Measurements from ENCODE around the gene NANOS2.
"Not testable (repeated sequence)": the region's sequence is repeated elsewhere in the genome, so short reads cannot be mapped to it uniquely, and the experiment has no call there.

Gene NANOS2

GRCh38 chr19:45881082-45881908 is 33.3 kb downstream of the NANOS2 start:
- Histone ChIP-seq H3K4me3 (no peak overlapping the region), H3K27ac (no peak overlapping the region)

DNA sequence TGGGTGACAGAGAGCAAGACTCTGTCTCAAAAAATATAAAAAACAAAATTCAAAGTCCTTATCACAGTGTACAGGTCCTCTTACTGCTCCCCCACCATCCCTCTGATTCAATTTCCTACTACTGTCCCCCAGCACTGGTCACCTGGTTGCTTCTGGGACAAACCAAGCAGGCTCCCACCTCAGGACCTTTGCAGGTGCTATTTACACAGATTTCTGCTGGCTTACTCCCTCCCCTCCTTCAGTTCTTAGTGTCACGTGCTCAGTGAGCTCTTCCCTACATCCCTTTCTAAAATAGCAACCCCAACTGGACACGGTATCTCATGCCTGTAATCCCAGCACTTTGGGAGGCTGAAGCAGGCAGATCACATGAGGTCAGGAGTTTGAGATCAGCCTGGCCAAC is 34.6 kb downstream of the NANOS2 start:
- Histone ChIP-seq H3K4me3 (no peak overlapping the region), H3K27ac (no peak overlapping the region)

DNA sequence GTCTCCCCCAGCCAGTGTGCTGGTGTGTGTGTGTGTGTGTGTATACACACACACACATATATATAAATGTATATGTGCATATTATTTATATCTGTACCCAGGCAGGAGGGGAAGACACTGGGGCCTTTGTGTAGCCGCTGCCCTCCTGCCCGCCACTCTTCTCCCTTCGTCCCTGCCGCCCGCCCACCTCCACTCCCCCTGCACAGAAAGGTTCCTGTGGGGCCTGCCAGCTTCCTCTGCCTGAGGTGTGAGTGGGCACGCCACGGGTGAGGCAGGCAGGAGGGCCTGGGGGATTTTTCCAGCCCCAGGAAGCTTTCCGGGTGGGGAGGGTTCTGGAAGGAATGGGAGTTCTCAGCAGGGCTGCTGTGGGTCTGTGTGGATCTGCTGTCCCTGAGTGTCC is 35.5 kb downstream of the NANOS2 start:
- H3K4me3 ChIP-seq: no peak overlapping the region
- no peak overlapping the region for H3K27ac ChIP-seq

DNA sequence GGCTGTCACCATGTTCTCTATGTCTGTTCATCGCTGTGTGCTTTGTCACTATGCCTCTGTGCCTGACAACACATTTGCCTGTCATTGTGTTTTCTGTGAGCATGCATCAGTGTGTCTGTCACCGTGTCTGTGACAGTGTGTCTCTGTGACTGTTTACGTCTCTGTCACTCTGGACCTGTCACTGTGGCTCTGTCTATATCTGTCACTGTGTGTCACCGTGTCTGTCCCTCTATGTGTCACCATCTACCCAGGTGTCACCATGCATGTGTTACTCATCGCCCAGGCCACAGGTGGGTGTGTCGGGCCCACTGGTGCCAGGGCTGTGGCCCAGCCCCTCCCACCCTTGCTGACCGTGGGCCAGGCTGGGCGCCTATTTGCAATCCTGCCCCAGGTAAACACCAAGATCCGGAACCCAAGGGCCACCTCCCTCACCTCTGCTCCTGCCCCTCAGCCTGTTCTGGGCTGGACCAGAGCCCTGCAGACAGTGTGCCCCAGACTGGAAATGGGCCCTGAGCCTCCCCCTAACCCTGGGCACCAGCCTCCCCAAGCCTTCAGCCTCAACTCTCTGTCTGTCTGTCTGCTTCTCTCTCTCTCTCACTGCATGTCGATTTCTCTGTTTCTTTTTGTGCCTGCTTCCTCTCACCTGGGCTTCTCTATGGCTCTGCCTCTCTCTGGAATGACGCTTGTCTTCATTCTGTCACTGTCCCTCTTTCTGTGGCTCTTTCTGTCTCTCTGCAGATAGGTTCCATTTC is 36.4 kb downstream of the NANOS2 start:
- Histone ChIP-seq H3K4me3 (no peak overlapping the region), H3K27ac (peak overlapping the region in 1 of 21 experiments; percentile 5)

GRCh38 chr19:45876411-45877197 is 38.0 kb downstream of the NANOS2 start:
- H3K4me3 ChIP-seq: peak overlapping the region in 3 of 7 experiments; percentile 6 to 12 (median 10)
- peak overlapping the region in 19 of 21 experiments; percentile 2 to 89 (median 70) for H3K27ac ChIP-seq

DNA sequence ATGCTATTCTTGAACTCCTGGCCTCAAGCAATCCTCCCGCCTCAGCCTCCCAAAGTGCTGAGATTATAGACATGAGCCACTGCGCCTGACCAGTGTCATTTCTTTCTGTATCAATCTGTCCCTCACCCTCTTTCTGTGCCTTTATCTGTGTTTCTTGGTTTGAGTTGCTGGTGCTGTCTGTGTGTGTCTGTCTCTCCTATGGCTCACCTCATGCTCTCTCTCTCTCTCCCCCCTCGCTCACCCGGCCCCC is 38.5 kb downstream of the NANOS2 start:
- Histone ChIP-seq H3K4me3 (no peak overlapping the region), H3K27ac (peak overlapping the region in 15 of 21 experiments; percentile 35 to 89 (median 72))

DNA sequence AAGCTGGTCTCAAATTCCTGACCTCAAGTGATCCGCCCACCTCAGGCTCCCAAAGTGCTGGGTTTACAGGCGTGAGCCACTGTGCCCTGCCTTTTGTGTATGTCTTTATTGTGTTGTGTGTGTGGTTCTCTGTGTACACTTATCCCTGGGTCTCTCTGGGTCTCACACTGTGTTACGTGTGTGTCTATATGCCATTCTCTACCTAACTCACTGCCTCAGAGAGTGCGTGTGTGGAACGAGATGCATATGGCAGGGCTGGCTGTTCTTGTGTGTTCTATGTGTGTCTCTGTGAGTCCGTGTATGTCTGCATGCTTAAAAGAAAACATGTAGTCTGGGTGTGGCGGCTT is 40.0 kb downstream of the NANOS2 start:
- Histone ChIP-seq H3K4me3 (no peak overlapping the region), H3K27ac (no peak overlapping the region)

DNA sequence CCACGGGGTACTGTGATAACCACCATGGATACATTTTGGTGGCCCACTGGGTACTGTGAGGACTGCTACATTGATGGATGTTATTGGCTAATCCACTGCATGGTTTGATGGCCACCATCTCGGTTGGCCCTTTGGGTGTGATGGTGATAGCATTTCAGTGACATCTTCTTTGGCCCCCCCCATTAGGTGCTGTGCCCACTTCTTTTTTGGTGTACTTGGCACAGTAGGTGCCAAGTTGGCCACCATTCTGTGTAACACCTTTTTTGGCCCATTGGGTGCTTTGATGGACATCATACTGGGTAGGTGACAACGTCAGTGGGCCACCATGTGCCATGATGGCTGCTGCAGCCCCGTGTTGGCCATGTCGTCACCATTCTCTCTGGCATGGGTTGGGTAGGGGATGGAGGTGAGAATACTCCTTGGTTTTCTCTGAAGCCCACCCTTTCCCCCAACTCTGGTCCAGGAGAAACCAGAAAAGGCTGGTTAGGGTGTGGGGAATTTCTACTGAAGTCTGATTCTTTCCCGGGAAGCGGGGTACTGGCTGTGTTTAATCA is 41.3 kb downstream of the NANOS2 start:
- Histone ChIP-seq H3K4me3 (no peak overlapping the region), H3K27ac (no peak overlapping the region)

DNA sequence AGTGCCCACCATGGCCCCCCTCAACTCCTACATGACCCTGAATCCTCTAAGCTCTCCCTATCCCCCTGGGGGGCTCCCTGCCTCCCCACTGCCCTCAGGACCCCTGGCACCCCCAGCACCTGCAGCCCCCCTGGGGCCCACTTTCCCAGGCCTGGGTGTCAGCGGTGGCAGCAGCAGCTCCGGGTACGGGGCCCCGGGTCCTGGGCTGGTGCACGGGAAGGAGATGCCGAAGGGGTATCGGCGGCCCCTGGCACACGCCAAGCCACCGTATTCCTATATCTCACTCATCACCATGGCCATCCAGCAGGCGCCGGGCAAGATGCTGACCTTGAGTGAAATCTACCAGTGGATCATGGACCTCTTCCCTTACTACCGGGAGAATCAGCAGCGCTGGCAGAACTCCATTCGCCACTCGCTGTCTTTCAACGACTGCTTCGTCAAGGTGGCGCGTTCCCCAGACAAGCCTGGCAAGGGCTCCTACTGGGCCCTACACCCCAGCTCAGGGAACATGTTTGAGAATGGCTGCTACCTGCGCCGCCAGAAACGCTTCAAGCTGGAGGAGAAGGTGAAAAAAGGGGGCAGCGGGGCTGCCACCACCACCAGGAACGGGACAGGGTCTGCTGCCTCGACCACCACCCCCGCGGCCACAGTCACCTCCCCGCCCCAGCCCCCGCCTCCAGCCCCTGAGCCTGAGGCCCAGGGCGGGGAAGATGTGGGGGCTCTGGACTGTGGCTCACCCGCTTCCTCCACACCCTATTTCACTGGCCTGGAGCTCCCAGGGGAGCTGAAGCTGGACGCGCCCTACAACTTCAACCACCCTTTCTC is 42.3 kb downstream of the NANOS2 start:
- Histone ChIP-seq H3K27ac (no peak overlapping the region), H3K4me3 (no peak overlapping the region)

DNA sequence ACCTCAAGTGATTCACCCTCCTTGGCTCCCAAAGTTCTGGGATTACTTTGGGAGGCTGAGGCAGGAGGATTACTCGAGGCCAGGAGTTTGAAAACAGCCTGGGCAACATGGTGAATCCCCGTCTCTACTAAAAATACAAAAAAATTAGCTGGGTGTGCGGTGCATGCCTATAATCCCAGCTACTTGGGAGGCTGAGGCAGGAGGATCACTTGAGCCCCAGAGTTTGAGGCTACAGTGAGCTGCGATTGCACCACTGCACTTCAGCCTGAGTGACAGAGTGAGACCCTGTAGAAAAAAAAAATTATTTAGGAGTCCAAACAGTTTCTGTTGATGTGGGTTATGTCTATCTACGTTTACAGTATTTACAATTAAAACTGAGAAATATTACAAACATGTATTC is 43.8 kb downstream of the NANOS2 start:
- Histone ChIP-seq H3K27ac (no peak overlapping the region), H3K4me3 (no peak overlapping the region)

DNA sequence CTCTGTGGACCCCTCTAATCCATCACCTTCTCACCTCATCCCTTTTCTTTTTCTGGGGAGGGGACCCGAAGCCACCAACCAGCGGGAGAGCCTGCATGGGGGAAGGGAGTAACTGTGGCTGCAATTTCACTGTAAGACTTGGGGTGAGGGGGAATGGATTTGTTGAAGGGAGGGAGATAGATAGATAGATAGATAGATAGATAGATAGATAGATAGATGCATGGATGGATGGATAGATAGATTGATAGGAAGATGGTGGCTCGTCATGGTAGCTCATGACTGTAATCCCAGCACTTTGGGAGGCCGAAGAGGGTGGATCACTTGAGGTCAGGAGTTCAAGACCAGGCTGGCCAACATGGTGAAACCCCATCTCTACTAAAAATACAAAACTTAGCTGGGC is 47.3 kb downstream of the NANOS2 start:
- not testable (repeated sequence) for H3K27ac ChIP-seq, H3K4me3 ChIP-seq

GRCh38 chr19:45866400-45867176 is 48.0 kb downstream of the NANOS2 start:
- no peak overlapping the region for H3K27ac ChIP-seq
- H3K4me3 ChIP-seq: no peak overlapping the region

- H3K27ac ChIP-seq: no peak overlapping the region
- no peak overlapping the region for H3K4me3 ChIP-seq
Observed at GRCh38 chr19:45865269-45865948, 49.2 kb downstream of the NANOS2 start.

DNA sequence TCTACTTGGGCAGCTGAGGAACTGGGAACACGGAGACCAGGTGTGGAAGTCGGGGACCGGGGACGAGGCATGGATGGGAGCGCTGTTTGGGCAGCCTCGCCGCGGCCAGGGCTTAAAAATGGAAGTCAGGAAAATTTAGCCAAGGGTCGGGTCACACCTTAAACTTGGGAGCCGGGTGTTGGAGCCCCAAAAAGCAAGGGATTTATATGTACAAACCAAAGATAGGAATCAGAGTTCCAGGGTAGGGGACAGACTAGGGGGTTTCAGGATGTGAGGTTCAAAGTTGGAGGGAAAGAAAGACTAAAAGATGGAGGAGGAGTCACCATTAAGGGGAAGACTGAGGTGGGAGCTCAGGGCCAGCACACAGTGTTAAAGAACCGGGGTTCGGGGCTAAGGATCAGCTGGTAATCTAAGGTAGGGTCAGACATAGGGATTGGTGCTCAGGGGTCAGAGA is 49.9 kb downstream of the NANOS2 start:
- peak overlapping the region in 2 of 7 experiments; percentile 67 to 97 for H3K4me3 ChIP-seq
- no peak overlapping the region for H3K27ac ChIP-seq

DNA sequence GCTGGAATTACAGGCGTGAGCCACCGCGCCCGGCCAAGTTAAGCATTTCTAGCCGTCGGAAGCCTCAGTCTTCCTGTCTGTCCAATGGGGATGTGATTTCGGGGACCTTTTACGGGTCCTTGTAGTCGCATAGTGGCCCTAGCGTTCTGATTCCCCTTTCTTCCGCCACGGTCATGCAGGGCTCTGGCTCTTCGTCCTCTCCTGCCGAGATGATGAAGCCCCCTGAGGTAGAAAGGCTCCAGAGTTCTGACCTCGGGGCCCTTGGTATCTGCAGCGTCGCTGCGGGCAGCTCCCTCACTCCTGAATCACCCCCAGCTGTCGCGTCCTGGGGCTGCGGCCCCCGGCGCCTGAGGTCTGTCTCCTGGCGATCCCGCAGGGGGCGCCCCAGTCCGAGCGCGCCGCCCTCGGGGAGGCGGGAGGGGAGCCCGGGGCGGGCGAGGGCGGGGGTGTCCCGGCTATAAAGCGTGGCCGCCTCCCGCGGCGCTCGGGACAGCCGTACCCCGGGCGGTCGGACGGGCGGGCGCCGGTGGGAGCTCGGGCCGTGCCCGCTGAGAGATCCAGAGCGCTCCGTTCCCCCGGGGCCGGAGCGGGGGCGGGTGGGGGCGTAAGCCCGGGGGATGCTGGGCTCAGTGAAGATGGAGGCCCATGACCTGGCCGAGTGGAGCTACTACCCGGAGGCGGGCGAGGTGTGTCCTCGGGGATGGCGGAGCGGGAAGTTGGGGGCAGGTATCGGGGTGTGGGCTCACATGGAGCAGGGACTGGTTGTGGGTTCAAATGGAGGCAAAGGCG is 50.5 kb downstream of the NANOS2 start, which contains the start of gene FOXA3:
FOXA3 (plus strand) TSS at position 487 of the 789 bp plus-strand sequence; CDS start at position 618, 131 bp downstream.
- H3K4me3 ChIP-seq: peak within 1 kb of the TSS; percentile 67 to 97 (median 92)
- peak within 1 kb of the TSS in 2 of 21 experiments; percentile 94 to 95 for H3K27ac ChIP-seq

- Histone ChIP-seq H3K4me3 (peak overlapping the region; percentile 67 to 97 (median 92)), H3K27ac (peak overlapping the region in 2 of 21 experiments; percentile 94 to 95)
Observed at GRCh38 chr19:45863335-45863839, 51.2 kb downstream of the NANOS2 start.
